HepG2 (cell line): ENCODE data around the gene CAB39. TPM values are rescaled to one million over a fixed set of nuclear protein-coding genes. Genes with fewer than 3 reads are reported as not detected.

Experiments used
- ESRRA ChIP-seq: sonication (generic); formaldehyde crosslinking; IDR thresholded peaks from 2 replicates; pipeline ENCODE4 v1.5.1; 2020; ENCODE audit warnings: mild to moderate bottlenecking, low read depth, missing genetic modification reagents
- MIXL1 ChIP-seq: IDR thresholded peaks from 2 replicates; pipeline ENCODE4 v1.6.1; 2016
- SIN3B ChIP-seq: fragments of 150-350 bp; IDR thresholded peaks from 2 replicates; pipeline ENCODE4 v1.6.1; 2014; ENCODE audit warnings: low read length
- SOX13 ChIP-seq, 3 experiments: fragments of 450-650 bp in 1 of 3; sonication (generic) in 1 of 3; formaldehyde crosslinking in 1 of 3; IDR thresholded peaks in 2 of 3; conservative IDR thresholded peaks in 1 of 3; 2 replicates each; pipeline versions ENCODE4 v1.5.0 to v1.6.1; 2016 to 2020; ENCODE audit warnings: antibody characterized with exemption in 1 of 3, mild to moderate bottlenecking in 1 of 3, missing compliant biosample characterization in 1 of 3, missing genetic modification reagents in 1 of 3, moderate library complexity in 1 of 3
- polyA plus RNA-seq, 8 experiments: library from polyadenylated mRNA; depleted of rRNA in 3 of 8; stranded (reverse) in 7 of 8; unstranded in 1 of 8; fragments of >200 nt; fragmentation: Illumina TruSeq in 4 of 8; extraction: Trizol in 4 of 8; gene quantifications; 2 replicates each; pipeline versions ENCODE4 v1.2.1 to v1.2.3, GENCODE V29; 2011 to 2016; ENCODE audit warnings: low read depth in 4 of 8, missing spikeins in 1 of 8, mixed read lengths in 1 of 8; ENCODE audit not compliant: insufficient read depth in 1 of 8
- total RNA-seq, 5 experiments: library from RNA; depleted of rRNA; stranded (reverse); fragments of >200 nt; fragmentation: Illumina TruSeq; extraction: Trizol; gene quantifications; 2 replicates each; pipeline ENCODE4 v1.2.3, GENCODE V29; 2016; ENCODE audit warnings: low read depth in 1 of 5
- TF ChIP-seq, protein P1 (sequence below): sonication (generic); formaldehyde crosslinking; IDR thresholded peaks from 2 replicates; pipeline ENCODE4 v1.8.0; 2022; ENCODE audit warnings: mild to moderate bottlenecking, missing genetic modification reagents; ENCODE audit not compliant: insufficient replicate concordance
- TF ChIP-seq, protein P2 (sequence below): sonication (generic); formaldehyde crosslinking; conservative IDR thresholded peaks from 2 replicates; pipeline ENCODE4 v1.4.0; 2020; ENCODE audit warnings: missing genetic modification reagents
- TF ChIP-seq, protein P3 (sequence below): sonication (generic); formaldehyde crosslinking; IDR thresholded peaks from 2 replicates; pipeline ENCODE4 v1.4.0; 2020; ENCODE audit warnings: missing genetic modification reagents
- TF ChIP-seq, protein P4 (sequence below): sonication (generic); formaldehyde crosslinking; IDR thresholded peaks from 2 replicates; pipeline ENCODE4 v1.5.1; 2020; ENCODE audit warnings: missing genetic modification reagents, mild to moderate bottlenecking, borderline replicate concordance
- TF ChIP-seq, protein P5 (sequence below): sonication (generic); formaldehyde crosslinking; IDR thresholded peaks from 2 replicates; pipeline ENCODE4 v1.4.0; 2020; ENCODE audit warnings: missing genetic modification reagents, mild to moderate bottlenecking, borderline replicate concordance
- TF ChIP-seq, protein P6 (sequence below): sonication (generic); formaldehyde crosslinking; IDR thresholded peaks from 2 replicates; pipeline ENCODE4 v1.8.1; 2022; ENCODE audit warnings: low read depth, mild to moderate bottlenecking, missing genetic modification reagents
- TF ChIP-seq, protein P7 (sequence below): IDR thresholded peaks from 2 replicates; pipeline ENCODE4 v1.6.1; 2016

Gene CAB39
- total and polyA plus RNA-seq, 2 of the 13 experiments (the other 11 are each of a cell fraction or from before 2014, with no cell fraction given): 19.3 to 45.3 TPM

DNA sequence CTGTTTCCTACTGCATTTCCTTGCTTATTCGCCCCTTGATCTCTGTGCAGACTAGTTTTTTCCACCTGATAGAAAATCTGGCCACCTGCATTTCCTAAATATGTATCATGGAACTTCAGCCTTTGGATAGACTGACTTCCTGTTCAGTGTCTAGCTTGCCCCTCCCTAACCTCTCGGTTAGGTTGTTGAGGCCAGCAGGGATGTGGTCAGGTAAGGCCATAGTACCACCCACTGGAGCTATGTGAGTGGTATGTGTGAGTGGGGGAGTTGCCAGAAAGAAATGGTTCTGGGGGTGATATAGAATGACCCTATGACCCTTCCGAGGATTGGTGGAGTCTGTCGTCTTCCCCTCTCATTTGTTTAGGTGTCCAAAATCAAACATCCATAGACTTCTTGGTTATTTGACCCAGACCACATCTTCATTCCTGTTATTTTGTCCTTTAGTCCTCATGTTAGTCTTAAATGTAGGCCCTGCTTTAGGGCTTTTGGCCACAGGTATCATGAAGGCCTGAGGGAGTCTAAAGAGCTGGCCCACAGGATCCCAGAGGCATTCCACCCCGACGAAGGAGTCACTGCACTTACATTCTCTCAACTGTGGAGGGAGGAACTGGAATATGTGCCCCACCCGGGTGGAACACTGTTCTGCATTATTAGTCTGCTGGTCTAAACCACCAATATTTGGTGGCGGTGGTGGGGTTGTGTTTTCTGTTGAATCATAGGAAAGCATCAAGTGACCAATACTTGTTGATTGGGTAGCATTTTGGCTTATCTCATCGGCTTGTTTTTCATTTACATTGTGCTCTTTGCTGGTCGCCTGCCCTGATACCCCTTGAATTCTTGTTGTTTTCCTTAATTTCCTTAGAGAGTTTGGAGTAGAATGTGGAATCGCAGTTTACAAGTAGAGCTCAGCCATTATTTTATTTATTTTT, 21.9 kb downstream of the CAB39 start (continued):
- TF ChIP-seq, protein P1, sequence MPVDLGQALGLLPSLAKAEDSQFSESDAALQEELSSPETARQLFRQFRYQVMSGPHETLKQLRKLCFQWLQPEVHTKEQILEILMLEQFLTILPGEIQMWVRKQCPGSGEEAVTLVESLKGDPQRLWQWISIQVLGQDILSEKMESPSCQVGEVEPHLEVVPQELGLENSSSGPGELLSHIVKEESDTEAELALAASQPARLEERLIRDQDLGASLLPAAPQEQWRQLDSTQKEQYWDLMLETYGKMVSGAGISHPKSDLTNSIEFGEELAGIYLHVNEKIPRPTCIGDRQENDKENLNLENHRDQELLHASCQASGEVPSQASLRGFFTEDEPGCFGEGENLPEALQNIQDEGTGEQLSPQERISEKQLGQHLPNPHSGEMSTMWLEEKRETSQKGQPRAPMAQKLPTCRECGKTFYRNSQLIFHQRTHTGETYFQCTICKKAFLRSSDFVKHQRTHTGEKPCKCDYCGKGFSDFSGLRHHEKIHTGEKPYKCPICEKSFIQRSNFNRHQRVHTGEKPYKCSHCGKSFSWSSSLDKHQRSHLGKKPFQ (CRISPR knock-in tag): no peak
- no peak for TF ChIP-seq ESRRA (CRISPR knock-in tag)
- TF ChIP-seq, protein P2, sequence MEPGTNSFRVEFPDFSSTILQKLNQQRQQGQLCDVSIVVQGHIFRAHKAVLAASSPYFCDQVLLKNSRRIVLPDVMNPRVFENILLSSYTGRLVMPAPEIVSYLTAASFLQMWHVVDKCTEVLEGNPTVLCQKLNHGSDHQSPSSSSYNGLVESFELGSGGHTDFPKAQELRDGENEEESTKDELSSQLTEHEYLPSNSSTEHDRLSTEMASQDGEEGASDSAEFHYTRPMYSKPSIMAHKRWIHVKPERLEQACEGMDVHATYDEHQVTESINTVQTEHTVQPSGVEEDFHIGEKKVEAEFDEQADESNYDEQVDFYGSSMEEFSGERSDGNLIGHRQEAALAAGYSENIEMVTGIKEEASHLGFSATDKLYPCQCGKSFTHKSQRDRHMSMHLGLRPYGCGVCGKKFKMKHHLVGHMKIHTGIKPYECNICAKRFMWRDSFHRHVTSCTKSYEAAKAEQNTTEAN: no peak
- TF ChIP-seq SIN3B: no peak
- TF ChIP-seq, protein P3, sequence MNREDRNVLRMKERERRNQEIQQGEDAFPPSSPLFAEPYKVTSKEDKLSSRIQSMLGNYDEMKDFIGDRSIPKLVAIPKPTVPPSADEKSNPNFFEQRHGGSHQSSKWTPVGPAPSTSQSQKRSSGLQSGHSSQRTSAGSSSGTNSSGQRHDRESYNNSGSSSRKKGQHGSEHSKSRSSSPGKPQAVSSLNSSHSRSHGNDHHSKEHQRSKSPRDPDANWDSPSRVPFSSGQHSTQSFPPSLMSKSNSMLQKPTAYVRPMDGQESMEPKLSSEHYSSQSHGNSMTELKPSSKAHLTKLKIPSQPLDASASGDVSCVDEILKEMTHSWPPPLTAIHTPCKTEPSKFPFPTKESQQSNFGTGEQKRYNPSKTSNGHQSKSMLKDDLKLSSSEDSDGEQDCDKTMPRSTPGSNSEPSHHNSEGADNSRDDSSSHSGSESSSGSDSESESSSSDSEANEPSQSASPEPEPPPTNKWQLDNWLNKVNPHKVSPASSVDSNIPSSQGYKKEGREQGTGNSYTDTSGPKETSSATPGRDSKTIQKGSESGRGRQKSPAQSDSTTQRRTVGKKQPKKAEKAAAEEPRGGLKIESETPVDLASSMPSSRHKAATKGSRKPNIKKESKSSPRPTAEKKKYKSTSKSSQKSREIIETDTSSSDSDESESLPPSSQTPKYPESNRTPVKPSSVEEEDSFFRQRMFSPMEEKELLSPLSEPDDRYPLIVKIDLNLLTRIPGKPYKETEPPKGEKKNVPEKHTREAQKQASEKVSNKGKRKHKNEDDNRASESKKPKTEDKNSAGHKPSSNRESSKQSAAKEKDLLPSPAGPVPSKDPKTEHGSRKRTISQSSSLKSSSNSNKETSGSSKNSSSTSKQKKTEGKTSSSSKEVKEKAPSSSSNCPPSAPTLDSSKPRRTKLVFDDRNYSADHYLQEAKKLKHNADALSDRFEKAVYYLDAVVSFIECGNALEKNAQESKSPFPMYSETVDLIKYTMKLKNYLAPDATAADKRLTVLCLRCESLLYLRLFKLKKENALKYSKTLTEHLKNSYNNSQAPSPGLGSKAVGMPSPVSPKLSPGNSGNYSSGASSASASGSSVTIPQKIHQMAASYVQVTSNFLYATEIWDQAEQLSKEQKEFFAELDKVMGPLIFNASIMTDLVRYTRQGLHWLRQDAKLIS: no peak
- TF ChIP-seq, protein P4, sequence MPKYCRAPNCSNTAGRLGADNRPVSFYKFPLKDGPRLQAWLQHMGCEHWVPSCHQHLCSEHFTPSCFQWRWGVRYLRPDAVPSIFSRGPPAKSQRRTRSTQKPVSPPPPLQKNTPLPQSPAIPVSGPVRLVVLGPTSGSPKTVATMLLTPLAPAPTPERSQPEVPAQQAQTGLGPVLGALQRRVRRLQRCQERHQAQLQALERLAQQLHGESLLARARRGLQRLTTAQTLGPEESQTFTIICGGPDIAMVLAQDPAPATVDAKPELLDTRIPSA: no peak
- TF ChIP-seq, protein P5, sequence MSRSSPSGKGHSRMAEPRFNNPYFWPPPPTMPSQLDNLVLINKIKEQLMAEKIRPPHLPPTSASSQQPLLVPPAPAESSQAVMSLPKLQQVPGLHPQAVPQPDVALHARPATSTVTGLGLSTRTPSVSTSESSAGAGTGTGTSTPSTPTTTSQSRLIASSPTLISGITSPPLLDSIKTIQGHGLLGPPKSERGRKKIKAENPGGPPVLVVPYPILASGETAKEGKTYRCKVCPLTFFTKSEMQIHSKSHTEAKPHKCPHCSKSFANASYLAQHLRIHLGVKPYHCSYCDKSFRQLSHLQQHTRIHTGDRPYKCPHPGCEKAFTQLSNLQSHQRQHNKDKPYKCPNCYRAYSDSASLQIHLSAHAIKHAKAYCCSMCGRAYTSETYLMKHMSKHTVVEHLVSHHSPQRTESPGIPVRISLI (CRISPR knock-in tag): no peak
- no peak for TF ChIP-seq SOX13 (IDR thresholded peaks at IDR 0.05)
- TF ChIP-seq SOX13 (CRISPR knock-in tag; conservative IDR thresholded peaks at IDR 0.05 in 1 of 2, IDR thresholded peaks at IDR 0.05 in 1 of 2): no peak
- TF ChIP-seq, protein P6, sequence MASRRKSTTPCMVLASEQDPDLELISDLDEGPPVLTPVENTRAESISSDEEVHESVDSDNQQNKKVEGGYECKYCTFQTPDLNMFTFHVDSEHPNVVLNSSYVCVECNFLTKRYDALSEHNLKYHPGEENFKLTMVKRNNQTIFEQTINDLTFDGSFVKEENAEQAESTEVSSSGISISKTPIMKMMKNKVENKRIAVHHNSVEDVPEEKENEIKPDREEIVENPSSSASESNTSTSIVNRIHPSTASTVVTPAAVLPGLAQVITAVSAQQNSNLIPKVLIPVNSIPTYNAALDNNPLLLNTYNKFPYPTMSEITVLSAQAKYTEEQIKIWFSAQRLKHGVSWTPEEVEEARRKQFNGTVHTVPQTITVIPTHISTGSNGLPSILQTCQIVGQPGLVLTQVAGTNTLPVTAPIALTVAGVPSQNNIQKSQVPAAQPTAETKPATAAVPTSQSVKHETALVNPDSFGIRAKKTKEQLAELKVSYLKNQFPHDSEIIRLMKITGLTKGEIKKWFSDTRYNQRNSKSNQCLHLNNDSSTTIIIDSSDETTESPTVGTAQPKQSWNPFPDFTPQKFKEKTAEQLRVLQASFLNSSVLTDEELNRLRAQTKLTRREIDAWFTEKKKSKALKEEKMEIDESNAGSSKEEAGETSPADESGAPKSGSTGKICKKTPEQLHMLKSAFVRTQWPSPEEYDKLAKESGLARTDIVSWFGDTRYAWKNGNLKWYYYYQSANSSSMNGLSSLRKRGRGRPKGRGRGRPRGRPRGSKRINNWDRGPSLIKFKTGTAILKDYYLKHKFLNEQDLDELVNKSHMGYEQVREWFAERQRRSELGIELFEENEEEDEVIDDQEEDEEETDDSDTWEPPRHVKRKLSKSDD (CRISPR knock-in tag): no peak
- TF ChIP-seq, protein P7, sequence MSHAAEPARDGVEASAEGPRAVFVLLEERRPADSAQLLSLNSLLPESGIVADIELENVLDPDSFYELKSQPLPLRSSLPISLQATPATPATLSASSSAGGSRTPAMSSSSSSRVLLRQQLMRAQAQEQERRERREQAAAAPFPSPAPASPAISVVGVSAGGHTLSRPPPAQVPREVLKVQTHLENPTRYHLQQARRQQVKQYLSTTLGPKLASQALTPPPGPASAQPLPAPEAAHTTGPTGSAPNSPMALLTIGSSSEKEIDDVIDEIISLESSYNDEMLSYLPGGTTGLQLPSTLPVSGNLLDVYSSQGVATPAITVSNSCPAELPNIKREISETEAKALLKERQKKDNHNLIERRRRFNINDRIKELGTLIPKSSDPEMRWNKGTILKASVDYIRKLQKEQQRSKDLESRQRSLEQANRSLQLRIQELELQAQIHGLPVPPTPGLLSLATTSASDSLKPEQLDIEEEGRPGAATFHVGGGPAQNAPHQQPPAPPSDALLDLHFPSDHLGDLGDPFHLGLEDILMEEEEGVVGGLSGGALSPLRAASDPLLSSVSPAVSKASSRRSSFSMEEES (CRISPR knock-in tag): no peak
- no peak for TF ChIP-seq MIXL1 (CRISPR knock-in tag)
